Stimulated activated naive CD4-positive, alpha-beta T cell treated with Interleukin-2 at 50 U/mL for 16 hours (primary cell): ENCODE data around the gene PCDHA13.
"Not testable (repeated sequence)": the region's sequence is repeated elsewhere in the genome, so short reads cannot be mapped to it uniquely, and the experiment has no call there.

Experiments
- DNase-seq: peaks from one replicate; lab custom pipeline; 2025; lab: John Stamatoyannopoulos, UW

Gene PCDHA13

DNA sequence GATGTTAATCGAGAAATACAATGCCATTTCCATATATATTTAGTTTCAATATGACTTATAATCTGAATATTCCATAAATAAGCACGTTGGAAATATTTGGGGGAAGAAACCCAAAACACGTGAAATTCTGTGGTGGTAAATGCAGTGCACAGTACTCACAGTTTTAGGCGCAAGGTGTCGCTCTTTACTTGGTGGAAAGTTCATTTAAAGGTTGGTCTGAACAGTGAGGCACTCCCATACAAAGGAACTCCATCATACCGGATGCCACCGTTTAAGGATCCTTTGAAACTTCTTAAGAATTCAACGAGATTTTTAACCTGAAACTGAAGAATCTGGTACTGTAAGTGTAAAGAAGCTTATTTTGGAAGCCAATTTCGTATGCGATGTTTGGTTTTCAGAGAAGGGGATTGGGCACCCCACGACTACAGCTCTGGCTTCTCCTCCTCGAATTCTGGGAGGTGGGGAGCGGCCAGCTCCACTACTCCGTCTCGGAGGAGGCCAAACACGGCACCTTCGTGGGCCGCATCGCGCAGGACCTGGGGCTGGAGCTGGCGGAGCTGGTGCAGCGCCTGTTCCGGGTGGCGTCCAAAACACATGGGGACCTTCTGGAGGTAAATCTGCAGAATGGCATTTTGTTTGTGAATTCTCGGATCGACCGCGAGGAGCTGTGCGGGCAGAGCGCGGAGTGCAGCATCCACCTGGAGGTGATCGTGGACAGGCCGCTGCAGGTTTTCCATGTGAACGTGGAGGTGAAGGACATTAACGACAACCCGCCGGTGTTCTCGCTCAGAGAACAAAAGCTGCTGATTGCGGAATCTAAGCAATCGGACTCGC, 13.0 kb upstream of the PCDHA13 start, which contains the start of gene PCDHA11:
Gene PCDHA11 (plus strand): TSS at position 237 of the 834 bp plus-strand sequence. CDS start 147 bp downstream, at position 384.
- DNase-seq = no peak

DNA sequence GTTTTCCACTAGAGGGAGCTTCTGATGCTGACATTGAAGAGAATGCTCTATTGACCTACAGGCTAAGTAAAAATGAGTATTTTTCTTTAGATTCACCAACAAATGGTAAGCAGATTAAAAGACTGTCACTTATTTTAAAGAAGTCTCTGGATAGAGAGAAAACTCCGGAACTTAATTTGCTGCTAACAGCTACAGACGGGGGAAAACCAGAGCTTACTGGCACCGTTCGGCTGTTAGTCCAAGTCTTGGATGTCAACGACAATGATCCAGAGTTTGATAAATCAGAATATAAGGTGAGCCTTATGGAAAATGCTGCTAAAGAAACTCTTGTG, 12.4 kb upstream of the PCDHA13 start:
- DNase-seq = no peak

DNA sequence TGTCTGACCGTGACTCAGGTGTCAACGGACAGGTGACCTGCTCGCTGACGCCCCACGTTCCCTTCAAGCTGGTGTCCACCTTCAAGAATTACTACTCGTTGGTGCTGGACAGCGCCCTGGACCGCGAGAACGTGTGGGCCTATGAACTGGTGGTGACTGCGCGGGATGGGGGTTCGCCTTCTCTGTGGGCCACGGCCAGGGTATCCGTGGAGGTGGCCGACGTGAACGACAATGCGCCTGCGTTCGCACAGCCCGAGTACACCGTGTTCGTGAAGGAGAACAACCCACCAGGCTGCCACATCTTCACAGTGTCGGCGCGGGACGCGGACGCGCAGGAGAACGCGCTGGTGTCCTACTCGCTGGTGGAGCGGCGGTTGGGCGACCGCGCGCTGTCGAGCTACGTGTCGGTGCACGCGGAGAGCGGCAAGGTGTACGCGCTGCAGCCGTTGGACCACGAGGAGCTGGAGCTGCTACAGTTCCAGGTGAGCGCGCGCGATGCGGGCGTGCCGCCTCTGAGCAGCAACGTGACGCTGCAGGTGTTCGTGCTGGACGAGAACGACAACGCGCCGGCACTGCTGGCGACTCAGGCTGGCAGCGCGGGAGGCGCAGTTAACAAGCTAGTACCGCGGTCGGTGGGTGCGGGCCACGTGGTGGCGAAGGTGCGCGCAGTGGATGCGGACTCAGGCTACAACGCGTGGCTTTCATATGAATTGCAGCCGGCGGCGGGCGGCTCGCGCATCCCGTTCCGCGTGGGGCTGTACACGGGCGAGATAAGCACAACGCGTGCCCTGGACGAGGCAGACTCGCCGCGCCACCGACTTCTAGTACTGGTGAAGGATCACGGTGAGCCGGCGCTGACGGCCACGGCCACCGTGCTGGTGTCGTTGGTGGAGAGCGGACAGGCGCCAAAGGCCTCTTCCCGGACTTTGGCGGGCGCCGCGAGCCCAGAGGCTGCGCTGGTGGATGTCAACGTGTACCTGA, 11.4 kb upstream of the PCDHA13 start:
- DNase-seq = no peak

DNA sequence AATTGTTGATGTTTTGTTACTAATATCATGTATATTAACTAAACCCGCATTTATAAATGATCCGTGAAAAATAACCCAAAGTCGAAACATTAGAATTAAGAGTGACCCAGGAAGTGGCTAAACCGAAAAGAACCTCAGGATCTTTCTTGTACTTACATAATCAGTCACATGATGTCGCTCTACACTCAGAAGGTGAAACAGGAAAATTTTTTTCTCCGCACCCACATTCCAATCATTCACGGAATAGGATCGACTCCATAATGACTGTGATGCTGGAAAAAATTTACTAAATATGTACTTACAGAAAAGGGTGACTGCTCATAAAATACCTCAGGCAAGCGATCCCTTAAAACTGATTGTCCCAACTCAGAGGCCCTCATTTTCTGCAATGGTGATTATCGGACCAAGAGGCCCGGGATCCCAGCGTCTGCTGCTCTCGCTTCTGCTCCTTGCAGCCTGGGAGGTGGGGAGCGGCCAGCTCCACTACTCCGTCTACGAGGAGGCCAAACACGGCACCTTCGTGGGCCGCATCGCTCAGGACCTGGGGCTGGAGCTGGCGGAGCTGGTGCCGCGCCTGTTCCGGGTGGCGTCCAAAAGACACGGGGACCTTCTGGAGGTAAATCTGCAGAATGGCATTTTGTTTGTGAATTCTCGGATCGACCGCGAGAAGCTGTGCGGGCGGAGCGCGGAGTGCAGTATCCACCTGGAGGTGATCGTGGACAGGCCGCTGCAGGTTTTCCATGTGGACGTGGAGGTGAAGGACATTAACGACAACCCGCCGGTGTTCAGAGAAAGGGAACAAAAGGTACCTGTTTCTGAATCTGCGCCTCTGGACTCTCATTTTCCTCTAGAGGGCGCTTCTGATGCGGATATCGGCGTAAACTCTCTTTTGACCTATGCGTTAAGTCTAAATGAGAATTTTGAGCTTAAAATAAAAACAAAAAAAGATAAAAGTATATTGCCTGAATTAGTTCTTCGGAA, 6.5 kb upstream of the PCDHA13 start, which contains the start of gene PCDHA12:
Gene PCDHA12 (plus strand): TSS at position 224 of the 981 bp plus-strand sequence. CDS start 165 bp downstream, at position 389.
- no peak for DNase-seq

DNA sequence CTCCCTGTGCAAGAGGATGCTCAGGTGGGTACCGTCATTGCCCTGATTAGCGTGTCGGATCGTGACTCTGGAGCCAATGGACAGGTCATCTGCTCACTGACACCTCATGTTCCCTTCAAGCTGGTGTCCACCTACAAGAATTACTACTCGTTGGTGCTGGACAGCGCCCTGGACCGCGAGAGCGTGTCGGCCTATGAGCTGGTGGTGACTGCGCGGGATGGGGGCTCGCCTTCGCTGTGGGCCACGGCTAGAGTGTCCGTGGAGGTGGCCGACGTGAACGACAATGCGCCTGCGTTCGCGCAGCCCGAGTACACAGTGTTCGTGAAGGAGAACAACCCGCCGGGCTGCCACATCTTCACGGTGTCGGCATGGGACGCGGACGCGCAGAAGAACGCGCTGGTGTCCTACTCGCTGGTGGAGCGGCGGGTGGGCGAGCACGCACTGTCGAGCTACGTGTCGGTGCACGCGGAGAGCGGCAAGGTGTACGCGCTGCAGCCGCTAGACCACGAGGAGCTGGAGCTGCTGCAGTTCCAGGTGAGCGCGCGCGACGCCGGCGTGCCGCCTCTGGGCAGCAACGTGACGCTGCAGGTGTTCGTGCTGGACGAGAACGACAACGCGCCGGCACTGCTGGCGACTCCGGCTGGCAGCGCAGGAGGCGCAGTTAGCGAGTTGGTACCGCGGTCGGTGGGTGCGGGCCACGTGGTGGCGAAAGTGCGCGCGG, 5.2 kb upstream of the PCDHA13 start:
- not testable (repeated sequence) for DNase-seq

DNA sequence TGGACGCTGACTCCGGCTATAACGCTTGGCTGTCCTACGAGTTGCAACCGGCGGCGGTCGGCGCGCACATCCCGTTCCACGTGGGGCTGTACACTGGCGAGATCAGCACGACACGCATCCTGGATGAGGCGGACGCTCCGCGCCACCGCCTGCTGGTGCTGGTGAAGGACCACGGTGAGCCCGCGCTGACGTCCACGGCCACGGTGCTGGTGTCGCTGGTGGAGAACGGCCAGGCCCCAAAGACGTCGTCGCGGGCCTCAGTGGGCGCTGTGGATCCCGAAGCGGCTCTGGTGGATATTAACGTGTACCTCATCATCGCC, 4.7 kb upstream of the PCDHA13 start:
- DNase-seq = no peak

DNA sequence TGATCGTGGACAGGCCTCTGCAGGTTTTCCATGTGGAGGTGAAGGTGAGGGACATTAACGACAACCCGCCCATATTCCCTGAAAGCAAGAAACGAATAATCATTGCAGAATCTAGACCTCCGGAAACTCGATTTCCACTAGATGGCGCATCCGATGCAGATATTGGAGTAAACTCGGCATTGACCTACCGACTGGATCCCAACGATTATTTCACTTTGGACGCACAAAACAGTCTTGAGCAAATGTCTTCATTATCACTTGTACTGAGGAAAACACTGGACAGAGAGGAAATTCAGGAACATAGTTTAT, 621 bp downstream of the PCDHA13 start:
- DNase-seq = no peak

DNA sequence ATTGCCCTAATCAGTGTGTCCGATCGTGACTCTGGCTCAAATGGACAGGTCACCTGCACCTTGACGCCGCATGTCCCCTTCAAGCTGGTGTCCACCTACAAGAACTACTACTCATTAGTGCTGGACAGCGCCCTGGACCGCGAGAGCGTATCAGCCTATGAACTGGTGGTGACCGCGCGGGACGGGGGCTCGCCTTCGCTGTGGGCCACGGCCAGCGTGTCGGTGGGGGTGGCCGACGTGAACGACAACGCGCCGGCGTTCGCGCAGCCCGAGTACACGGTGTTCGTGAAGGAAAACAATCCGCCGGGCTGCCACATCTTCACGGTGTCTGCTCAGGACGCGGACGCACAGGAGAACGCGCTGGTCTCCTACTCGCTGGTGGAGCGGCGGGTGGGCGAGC, 1.4 kb downstream of the PCDHA13 start:
- no peak for DNase-seq

DNA sequence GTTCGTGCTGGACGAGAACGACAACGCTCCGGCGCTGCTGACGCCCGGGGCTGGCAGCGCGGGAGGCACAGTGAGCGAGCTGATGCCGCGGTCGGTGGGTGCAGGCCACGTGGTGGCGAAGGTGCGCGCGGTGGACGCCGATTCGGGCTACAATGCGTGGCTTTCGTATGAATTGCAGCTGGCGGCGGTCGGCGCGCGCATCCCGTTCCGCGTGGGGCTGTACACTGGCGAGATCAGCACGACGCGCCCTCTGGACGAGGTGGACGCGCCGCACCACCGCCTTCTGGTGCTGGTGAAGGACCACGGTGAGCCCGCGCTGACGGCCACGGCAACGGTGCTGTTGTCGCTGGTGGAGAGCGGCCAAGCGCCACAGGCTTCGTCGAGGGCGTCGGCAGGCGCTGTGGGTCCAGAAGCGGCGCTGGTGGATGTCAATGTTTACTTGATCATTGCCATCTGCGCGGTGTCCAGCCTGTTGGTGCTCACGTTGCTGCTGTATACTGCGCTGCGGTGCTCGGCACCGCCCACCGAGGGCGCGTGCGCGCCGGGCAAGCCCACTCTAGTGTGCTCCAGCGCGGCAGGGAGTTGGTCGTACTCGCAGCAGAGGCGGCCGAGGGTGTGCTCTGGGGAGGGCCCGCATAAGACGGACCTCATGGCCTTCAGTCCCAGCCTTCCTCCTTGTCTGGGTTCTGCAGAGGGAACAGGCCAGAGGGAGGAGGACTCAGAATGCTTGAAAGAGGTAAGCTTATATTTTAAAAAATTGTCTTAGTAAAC, 2.2 kb downstream of the PCDHA13 start:
- DNase-seq = no peak

DNA sequence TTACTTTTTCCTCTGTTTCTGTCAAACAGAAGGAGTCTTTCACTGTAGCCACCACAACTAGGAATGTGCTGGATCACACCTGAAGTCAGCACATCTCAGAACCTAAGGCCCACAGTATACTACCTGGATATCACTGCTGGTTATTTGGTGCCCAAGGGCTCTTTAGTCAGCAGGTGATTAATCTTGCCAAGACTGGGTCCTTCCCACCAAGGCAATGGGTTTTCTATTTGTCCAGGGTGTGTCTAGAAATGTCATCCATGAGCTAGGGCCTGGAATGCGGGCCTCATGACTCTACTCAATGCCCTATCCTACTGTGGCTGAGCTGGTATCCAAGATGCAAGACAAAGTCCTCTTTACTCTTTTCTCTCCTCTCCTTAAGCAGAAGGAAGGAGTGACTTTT, 34.4 kb downstream of the PCDHA13 start:
- DNase-seq = no peak

DNA sequence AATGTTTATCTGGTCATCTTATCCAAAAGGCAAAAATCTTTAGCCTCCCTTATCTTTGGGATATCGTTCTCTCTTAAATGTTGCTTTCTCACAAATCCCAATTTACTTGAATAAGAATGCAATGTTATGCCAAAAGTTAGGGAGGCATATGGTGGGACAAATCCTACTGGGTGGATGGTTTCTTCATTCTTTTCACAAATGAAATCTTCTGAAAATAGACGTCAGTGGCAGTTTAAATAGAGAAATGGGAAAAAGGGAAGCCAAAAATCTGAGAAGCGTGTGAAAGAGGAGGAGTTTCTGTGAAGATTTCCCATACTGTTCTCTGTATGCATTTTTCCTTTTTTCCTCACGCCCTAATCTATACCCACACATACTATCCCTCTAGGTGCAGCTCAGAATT, 41.7 kb downstream of the PCDHA13 start:
- no peak for DNase-seq

DNA sequence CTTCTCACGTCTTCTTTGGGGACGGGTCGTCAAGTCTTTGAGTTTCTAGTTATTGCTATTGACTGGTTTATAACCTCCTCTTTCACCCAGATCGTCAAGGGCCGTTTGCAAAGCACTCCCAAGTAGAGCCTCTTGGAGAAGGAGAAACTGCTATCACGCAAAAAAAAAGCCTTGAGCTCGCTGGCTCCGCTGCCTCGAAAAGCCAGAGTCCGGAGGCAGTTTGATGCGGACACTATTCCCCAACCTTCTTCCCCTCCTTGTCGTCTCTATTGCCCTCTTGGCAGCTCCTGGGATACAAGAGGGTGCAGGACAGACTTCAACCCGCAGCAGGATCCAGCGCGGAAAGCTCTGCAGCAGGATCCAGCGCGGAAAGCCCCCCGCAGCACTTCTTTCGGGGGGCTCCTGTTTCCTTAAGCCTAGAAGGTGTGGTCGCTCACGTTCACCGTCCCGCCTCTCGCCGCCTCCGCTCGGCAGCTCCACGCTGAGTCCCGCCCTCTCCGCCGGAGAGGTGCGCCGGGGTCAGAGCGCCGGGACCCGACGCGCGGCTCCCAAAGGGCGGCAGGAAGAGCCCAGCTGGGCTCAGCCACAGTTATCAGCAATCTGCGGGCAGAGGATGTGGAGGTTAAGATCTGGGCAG, 44.0 kb downstream of the PCDHA13 start, which contains the start of gene PCDHAC1:
Gene PCDHAC1 (plus strand): TSS at position 494 of the 637 bp plus-strand sequence. CDS start 594 bp downstream, outside the sequence.
- no peak for DNase-seq

DNA sequence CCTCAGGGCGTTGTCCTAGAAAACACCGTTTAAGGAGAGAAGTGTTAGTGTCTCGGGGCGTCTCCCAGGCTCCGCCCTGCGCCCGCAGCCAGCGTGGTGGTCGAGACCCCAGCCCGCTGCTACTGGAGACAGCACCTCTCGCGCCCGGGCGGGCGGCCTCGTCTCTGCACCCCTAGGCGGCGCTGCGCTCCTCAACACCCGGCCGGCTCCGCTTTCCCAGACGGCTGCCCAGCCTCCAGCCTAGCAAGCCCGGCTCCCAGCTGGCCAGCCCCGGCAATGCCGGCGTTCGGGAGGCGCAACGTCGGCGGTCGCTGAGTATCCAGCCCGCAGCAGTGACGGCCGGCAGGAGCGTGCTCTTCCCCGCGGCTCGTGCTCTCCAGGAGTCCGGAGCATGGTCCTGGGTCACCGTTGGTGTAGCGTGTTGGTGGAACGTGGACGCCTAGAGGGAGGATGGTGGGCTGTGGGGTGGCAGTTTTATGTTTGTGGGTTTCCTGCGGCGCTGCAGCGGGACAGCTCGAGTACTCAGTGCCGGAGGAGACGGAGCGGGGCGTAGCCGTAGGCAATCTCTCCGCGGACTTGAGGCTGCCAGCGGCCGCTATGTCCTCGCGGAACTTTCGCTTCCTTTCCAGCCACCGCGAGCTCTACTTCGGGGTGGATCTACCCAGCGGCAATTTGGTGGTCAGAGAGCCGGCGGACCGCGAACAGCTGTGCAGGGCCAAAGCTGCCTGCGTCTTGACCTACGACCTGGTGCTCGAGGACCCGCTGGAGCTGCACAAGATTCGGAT, 44.7 kb downstream of the PCDHA13 start:
- no peak for DNase-seq

DNA sequence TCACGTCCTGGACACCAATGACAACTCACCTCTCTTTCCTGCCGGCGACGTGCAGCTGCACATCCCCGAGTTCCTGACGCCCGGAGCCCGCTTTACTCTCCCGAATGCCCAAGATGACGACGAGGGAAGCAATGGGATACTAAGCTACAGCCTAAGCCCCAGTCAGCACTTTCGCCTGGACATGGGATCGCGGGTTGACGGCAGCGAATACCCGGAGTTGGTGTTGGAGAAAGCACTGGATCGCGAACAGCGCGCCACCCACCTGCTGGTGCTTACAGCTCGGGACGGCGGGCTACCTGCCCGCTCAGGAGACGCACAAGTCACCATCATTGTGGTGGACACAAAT, 45.3 kb downstream of the PCDHA13 start:
- DNase-seq = no peak
